Testis (tissue), 2 donors: ENCODE results near the gene BBS2.

ENCODE experiments used
- CTCF ChIP-seq, 3 experiments: fragments of 450-650 bp in 2 of 3; fragments of 200-600 bp in 1 of 3; sonication (generic) in 1 of 3; IDR thresholded peaks; one replicate each; pipeline ENCODE4 v1.5.1; 2016 to 2019; ENCODE audit warnings: antibody characterized with exemption in 3 of 3, mild to moderate bottlenecking in 2 of 3, moderate library complexity in 1 of 3
- POLR2A ChIP-seq: fragments of 450-650 bp; IDR thresholded peaks from one replicate; pipeline ENCODE4 v1.6.1; 2017; ENCODE audit warnings: antibody characterized with exemption, mild to moderate bottlenecking, moderate library complexity

GRCh38 chr16:56547949-56548567, 28.2 kb upstream of the BBS2 start:
- no peak for TF ChIP-seq CTCF (IDR thresholded peaks at IDR 0.05)
- no peak for TF ChIP-seq POLR2A
